NCI-H1105 (cell line): ENCODE data around the gene USH1G.
"Not testable (repeated sequence)": the region's sequence is repeated elsewhere in the genome, so short reads cannot be mapped to it uniquely, and the experiment has no call there.

Source experiments
- DNase-seq: peaks from one replicate; lab custom pipeline; 2025; lab: John Stamatoyannopoulos, UW

USH1G gene

GRCh38 chr17:74873874-74874614 lies 49.0 kb downstream of the USH1G start:
- DNase-seq = no peak

GRCh38 chr17:74873037-74873873 lies 49.8 kb downstream of the USH1G start:
- peak; percentile 98 for DNase-seq

GRCh38 chr17:74872313-74873036 lies 50.6 kb downstream of the USH1G start, which contains the start of gene FDXR:
FDXR (minus strand) TSS chr17:74872994; CDS start chr17:74872944, 50 bp downstream.
- no peak for DNase-seq

GRCh38 chr17:74871356-74872076 lies 51.5 kb downstream of the USH1G start:
- DNase-seq = no peak

DNA sequence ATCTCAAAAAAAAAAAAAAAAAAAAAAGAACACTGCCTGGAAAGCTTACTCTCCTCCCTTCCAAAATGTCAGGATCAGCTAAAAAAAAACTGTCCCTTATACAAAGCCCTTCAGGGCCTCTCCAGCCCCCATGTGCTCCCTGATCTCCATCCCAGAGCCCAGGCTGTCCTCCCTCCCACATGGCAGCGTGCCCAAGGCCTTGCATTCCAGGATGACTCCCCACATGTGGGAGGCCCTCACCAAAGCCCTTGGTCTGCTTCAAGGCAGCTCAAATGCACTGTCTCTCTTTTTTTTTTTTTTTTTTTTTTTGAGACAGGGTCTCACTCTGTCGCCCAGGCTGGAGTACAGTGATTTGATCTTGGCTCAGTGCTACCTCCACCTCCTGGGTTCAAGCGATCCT lies 52.5 kb downstream of the USH1G start:
- no peak for DNase-seq

GRCh38 chr17:74870028-74870427 lies 53.0 kb downstream of the USH1G start:
- not testable (repeated sequence) for DNase-seq

DNA sequence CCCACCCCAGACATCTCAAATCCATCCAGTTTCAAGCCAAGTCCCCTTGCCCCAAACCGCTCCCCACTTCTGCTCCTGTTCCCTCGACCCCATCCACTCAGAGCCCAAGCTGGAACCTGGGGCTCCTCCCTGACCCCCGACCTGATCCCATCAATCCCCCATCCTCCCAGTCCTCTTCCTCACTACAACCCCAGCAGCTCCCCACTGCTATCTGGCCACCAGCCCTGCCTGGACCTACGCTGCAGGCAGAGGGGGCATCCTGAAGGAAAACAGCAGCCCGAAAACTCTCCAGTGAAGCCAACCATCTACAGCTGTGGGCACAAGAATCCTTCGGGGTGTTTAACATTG lies 54.2 kb downstream of the USH1G start:
- no peak for DNase-seq

GRCh38 chr17:74868251-74868907 lies 54.7 kb downstream of the USH1G start:
- DNase-seq = no peak

DNA sequence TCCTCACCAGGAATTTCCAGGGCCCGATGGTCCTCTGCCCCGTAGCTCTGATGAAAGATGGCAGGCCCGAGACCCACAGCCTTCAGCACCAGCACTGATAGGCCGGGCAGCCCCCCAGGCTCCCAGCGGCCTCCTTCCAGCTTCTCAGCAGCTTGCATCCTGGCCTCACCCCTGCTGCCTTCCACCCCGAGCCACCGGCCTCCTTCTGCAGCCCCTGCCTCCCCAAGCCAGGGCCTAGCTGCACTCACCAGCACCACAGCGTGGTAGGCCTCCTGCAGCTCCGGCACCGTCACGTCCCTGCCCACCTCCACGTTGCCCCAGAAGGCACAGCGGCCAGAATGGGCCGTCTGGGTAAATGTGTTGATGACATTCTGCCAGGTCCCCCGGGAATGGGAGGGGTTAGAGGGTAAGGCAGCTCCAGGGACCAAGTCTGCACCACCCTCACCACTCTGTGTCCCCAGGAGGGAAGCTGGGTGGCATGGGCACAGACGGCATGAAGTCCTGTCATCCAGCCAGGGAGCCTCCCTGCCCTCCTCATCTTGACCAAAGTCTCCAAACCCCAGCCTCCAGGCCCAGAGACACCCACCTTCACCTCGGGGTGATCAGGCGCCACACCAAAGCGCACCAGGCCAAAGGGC lies 56.7 kb downstream of the USH1G start:
- no peak for DNase-seq
